Fibroblast of the conjunctiva (primary cell): ENCODE results near the gene EVA1A.
"Not testable (repeated sequence)": the region's sequence is repeated elsewhere in the genome, so short reads cannot be mapped to it uniquely, and the experiment has no call there.

Experiments
- DNase-seq: peaks from one replicate; pipeline ENCODE4 v3.0.0-alpha.2; 2010; ENCODE audit warnings: low read depth

Gene EVA1A

DNA sequence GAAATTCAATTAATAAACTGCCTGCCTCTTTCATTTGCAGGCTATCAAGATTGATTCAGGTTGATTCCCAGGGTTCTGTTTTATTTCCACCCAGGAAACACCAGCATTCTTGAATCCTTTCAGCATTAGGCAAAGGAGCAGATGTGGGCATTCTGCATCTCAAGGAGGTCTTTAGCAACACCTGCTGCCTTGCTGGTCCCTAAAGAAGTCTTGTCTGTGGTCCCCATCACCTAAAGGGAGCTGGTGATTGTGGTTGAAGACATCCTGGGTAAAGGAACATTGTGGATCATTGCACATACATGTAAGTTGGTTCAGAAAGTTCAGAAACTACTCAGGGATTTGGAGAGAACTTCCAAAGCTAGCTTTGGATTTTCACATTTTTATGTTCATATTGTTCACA, 78.3 kb downstream of the EVA1A start:
- DNase-seq = no peak

DNA sequence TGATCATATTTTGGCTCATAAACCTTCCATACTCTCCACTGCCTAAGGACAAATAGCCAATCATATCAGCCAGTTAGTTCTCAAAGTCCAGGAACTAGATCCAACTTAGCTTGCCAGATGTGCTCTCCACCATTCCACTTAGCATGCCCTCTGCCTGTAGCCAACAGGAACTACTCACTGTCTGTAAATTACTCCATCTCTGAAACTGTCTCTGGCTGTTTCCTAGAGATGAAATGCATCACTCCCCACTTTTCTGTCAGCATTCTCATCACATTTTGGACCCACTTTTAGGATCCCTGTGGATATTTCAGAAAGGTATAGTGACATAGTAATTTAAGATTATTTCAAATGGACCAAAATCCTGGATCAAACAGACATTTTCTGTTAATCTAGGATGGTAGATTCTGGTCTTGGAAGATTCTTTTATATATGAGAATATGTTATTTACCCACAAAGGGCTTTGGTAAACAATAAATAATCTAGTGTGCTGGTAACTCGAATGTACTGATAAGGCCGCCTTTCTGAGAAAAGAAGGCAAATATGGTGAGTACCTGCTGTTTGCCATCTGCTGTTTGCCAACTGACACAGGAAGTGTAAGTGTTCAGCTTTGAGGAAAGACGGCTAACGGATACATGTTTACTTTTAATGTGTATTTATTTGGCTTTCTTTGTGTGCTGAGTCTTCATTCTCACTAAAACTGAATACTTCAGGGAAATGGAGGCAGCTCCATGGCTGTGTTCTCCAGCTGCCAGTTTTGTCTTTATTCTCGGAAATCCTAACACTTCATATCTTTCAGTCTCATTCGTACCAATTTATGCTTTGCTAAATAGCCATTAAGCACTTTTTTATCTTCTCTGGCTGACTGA, 79.5 kb downstream of the EVA1A start:
- no peak for DNase-seq

DNA sequence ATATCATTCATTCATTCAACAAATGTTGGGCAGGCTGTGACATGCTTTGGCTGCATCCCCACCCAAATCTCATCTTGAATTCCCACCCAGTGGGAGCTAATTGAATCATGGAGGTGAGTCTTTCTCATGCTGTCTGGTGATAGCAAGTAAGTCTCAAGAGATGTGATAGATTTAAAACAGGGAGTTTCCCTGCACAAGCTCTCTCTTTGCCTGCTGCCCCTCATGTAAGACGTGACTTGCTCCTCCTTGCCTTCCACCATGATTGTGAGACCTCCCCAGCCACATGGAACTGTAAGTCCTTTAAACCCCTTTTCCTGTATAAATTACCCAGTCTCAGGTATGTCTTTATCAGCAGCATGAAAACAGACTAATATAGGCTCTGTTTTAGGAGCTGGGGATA, 83.0 kb downstream of the EVA1A start:
- not testable (repeated sequence) for DNase-seq

DNA sequence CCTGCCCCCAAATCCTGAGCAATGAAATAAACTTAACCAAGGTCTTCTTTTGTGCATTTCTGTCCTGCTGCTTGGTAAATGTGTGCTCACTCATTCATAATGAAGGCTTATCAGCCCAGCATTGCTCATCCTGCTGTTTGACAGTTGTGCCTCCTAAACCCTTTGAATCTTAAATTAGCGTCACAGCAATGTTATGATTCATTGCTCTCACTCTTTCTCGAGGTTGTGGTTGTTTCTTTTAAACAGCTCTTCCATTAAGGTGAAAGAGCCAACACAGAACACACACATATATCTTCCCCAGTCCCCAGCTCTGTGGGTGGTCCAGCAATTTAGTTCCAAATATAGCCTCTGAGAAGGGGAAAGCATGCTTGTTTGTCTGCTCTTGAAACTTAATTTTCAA, 84.0 kb downstream of the EVA1A start:
- DNase-seq = no peak

DNA sequence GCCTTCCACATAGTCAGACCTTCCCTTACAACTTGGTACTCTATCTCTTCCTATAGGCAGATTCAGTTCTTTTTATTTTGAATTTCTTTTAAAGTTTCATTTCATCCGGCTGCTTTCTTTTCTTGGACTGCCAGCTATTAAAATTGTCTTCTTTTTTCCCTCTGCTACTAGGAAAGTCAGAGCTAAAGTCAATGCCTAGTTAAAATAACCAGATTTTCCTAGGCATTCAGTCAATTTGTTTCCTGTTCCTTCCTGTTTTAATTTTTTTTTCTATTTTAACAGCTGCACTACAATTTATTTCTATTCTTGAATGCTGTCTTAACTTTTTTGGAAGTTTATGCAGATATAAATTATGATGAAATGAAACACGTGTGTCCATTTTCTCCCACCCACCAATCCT, 84.8 kb downstream of the EVA1A start:
- DNase-seq = no peak

DNA sequence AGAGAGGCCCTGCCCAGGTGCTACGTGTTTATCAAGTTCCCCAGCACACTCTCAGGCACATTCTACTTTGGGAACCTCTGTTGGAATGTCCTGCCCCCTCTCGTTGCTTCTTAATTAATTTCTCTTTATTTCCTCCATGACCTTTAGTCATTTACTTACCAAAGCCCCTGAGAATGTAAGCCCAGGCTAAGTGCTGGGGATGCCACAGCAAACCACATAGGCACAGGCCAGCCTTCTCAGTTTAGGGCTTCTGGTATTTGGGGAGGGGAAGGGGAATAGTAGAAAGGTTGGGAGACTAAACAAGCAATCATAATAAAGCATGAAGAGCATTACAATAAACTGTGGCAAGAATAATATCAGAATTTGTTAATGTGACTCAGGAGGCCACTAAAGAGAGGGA, 85.7 kb downstream of the EVA1A start:
- DNase-seq = no peak

DNA sequence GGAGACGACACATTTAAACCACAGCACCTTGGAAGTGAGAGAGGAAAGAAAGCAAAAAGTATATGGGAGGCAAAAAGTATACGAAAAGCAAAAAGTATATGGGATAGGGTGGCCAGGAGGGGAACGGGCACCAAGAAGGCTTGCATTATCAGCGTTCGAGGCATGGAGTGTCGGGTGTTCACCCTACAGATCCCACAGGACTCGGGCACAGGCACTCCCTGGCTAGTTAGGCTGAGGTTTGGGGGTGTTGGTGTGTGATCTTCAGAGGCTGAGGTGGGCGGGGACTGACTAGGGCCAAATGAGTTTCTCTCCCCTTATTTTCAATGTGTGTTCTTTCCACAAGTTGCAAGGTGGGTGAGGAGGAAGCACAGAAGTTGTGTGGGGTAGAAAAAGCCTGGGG, 86.6 kb downstream of the EVA1A start:
- no peak for DNase-seq

DNA sequence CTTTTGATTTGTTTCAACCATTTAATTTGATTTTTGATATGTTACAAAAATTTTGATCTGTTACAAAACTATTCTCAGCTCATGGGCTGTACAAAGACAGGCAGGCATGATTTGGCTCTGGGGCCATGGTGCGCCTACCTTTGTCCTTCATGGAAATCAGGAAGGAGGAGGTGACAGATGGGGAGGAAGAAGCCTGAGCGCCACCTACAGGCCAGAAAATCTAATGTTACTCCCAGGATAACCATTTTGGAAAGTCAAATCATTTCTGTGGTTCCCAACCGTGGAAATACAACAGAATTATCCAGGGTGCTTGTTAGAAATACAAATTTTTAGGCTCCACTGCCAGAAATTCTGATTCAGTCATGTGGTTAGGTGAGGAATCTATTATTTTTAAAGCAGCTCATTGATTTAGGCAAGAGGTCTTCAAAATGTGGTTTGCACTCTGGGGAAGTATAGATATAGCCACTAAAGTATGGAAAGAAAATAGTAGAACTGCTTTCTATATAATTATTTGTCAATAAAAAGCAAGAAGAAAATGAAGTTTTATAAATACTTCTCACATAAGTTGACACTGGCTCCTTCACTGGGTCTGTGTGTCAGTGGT, 93.9 kb downstream of the EVA1A start:
- no peak for DNase-seq

DNA sequence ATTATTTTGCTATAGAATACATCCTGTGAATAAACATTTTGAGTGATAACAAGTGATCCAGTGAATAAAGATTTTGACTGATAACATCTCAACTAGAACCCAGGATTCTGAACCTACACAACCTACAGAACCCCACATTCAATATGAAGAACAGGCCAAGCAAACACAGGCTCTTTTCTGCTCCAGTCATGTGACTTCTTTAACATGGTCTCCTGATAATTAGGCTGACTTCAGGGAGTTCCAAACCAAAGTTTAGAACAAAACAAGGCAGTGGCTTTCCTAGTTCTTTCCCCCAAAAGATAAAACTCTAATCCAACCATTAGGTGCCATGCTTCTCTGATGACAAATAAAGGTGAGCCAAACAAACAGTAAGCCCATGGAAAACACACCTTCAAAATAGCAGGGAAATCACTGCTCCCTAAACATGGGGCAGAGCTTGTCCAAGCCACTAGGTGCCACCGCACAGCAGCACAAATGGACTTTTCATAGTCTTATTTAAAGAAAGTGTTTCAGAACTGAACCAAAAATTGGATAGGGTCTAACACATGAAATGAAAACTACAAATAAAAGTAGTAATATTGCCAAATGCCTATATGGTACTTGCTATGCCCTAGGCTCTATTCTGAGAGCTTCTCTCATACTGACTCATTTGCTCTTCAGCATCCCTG, 95.3 kb downstream of the EVA1A start:
- peak; percentile 34 for DNase-seq

DNA sequence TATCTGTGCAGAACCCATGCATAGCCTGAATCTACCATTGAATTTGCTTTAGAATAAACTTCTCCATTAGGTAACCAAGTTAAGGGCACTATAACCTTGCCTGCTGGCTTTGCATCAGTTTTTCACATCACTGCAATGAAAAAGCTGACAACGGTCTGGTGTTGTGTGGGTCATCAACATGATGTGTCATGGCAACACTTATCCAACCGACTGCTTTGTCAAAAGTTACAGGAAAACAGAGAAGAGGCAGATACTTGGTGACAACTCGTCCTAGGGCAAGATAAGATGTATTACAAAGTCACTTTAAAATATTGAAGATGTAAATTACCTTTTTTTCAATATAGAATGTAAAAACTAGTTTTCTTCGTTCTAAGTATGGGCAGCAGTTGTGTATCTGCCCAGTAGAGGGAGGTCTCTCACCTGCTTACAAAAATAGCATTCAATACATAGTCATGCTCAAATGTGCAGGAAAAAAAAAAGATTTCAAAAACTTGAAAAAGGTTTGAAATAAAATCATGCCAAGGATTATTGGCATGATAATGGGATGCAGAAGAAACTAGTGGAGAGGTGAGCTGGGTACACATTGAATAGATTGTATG, 96.3 kb downstream of the EVA1A start:
- peak; percentile 22 for DNase-seq

DNA sequence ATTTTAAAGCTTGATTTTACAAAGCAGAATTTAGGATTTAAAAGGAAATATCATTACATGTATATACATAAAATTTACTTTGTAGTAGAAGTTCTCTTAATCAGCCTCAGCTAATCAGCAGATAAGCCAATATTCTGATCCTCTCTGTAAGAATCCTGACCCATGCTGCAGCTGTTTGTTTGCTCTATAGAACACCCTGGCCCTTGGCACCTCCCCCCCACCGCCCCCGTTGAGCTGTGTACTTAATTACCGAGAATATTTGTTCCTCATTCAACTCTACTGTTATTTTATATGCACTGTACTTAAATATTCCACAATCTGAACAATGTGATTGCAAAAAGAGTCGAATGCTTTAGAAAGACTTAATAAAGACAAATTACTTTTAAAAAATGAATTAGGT, 98.0 kb downstream of the EVA1A start:
- DNase-seq = no peak

DNA sequence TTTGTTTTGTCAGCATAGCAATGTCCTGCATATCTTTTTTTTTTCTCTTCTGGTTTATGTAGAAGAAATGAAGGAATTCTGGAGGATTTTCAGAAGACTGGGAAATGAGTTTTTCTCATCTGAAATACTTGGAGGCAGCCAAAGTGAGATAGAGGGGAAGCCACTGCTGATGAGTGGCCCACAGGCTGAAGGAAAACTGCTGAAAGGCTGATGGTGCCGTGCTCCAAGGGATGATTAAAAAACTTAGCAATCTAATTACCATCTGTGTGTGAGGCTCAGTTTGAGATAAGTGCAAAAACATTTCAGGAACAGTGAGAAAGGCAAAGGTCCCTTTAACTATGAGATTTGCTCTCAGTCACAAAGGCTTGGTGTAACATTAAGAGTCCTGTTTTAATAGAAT, 98.5 kb downstream of the EVA1A start:
- DNase-seq = no peak

DNA sequence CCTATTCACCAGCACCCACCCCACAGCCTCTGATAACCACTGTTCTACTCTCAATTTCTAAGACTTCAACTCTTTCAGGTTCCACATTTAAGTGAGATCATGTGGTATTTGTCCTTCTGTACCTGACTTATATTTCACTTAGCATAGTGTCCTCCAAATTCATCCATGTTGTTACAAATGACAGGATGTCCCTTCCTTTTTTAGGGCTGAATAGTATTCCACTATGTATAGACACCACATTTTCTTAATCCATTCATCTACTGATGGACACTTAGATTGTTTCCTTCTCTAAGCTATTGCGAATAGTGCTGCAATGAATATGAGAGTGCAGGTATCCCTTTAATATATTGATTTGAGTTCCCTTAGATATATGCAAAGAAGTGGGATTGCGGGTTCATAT, 100.1 kb downstream of the EVA1A start:
- DNase-seq = no peak

DNA sequence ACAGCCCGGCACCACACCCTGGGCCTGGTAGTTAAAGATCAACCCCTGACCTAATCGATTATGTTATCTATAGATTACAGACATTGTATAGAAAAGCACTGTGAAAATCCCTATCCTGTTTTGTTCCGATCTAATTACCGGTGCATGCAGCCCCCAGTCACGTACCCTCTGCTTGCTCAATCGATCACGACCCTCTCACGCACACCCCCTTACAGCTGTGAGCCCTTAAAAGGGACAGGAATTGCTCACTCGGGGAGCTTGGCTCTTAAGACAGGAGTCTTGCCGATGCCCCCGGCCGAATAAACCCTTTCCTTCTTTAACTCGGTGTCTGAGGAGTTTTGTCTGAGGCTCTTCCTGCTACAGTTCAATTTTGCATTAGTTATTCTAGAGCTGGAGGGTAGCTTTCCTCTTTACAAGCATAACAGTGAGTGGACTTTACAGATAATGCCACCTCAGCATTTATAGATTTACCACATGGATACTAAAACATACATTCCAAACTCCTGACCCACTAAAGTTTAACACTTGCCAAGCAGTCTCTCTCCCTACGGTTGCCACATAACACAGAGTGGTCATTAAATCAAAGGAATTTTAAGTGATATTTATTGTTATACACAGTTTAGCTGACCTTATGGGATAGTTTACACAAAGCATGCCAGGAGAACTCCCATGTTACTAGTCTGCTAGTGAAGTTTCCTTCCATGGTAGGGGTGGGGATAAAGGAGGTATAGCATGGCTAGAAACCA, 101.0 kb downstream of the EVA1A start:
- DNase-seq = peak; percentile 12

DNA sequence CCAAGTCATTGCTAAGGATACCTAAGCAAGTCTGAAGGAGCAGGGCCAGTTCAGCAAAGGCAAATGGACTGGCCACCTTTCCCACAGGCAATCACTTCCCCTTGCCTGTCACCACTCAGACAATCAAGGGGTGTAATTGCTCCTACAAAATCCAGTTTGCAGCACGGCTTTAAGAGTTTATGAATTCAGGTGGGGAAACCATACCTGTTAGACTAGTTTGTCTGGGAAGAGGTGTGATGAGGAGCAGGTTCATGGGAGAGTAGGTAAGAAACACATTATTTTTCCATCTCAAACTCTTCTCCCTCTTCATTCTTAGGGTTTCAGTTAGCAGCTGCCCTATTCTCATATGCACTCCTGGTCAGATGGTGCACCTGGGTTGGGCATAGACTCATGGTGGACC, 102.5 kb downstream of the EVA1A start:
- DNase-seq = no peak

DNA sequence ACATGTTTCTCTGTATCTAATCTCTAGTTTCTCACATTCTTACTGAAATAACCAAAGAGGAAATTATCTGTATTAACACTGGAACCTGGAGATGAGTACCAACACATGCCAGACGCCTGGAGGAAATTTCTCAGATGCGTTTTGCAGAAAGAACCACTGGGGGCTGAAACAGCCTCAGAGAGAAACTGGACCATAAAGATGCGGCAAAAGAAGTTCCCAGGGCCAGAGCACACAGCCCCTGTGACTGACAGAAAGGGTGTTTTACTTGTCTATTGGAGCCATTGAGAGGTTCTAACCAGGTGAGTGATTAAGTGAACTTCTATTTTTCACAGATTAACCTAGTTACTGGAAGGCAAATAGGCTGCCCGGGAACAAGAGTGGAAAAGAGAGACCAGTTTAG, 103.9 kb downstream of the EVA1A start:
- no peak for DNase-seq

DNA sequence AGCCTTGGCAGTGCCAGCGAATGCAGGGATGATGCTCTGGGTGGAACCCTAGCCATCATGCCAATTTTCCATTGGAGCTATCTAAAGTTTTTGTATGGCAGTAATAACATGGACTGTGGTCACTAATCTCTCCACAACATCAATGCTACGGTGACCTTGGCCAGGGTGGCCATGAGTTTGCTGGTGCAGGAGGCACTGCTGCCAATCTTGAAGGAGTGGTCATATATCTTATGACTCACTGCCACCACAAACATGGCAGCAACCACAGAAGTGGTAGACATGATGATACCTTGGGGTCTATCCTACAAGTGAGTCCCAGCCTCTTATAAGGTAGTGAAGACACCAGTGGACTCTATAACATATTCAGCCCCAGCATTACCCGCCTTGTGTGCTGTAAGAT, 104.6 kb downstream of the EVA1A start:
- no peak for DNase-seq

DNA sequence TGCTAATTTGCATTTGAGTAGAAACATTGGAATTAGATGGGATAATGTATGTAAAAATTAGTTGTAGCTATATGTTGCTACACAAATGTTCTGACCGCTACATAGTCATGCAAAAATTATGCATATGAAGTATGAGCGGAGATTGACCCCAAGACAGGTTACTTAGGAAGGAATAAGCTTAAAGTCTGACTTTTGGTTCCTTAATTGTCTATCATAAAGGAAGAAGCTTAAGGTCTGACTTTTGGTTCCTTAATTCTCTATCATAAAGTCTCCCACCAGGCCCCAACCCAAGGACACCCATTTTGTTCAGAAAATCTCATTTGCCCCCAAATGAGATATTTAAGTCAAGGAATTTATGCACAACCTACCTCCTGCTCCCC, 106.5 kb downstream of the EVA1A start:
- no peak for DNase-seq

DNA sequence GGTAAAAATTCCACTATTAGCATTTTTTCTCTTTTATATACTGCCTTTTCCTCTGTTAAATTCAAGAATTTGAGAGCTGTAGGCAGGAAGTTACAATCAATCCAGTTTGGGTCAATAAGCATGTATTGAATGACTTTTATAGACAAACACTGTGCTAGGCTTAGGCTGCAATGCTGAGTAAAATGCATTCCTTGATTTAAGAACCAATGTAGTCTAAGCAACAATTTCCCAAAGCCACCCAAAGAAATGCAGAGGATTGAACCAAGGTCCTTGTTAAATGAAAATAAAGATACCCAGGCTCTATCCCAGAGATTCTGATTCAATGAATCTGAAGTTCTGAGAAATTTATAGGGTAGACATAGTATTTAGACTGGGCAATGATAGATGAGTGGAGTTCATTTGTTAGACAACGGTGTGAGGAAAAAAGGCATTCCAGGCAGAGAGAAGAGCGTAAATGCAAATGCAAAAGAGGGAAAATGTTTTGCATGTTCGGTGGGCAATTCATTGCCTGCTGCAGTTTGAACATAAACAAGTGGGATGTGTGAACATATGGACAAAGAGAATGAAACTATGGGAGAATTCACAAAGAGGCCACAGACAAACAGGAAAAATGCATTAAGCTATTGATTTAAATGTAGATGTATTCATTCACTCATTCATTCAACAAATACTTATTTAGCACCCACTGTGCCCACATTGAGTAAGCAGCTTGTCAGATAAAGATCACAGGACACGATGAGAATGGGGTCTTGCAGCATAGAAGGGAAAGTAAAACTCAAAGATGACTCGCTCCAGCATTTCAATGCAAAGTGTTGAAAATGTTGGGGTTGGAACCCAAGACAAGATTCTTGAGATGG, 107.1 kb downstream of the EVA1A start:
- no peak for DNase-seq

DNA sequence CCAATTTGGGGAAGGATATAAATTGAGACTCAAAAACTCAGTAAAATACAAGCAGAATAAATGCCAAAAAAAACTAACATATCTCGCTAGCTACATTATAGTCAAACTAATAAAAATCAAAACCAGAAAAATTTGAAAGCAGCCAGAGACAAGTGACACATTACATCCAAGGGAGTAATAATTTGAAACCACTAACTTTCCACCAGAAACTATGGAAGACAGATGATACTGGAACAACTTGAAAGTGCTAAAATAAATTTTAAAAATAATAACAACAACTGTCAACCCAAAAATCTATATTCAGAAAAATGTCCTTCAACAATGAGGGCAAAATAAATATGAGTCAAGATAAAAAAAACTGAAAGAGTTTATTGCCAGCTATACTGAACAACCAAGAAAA, 110.7 kb downstream of the EVA1A start:
- DNase-seq = no peak

DNA sequence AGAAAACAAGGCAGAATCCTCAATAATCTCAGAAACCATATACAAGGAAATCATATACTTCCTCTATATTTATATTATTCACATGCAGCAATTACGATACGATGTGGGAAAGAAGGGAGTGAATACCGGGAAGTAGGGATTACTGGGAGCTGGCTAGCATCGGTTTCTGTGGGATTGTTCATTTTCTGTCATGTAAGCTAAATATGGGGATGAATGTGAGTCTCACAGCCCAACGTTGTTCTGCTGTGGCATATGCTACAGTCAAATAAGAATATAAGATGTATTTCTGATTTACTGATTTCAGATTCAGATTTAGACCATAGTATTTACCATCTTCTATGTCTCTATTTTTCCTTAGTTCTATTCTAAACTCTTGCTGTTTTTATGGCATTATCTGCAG, 113.6 kb downstream of the EVA1A start:
- no peak for DNase-seq
